Activated CD4-positive, alpha-beta T cell treated with anti-CD3 and anti-CD28 coated beads, Interleukin-2, amount 10 ng/mL, durations not matched to agents 7 days and 5 days (primary cell): Measurements from ENCODE around the gene SGO2. TPM values are rescaled to one million over a fixed set of nuclear protein-coding genes. Genes with fewer than 3 reads are reported as not detected.
"Not testable (repeated sequence)": the region's sequence is repeated elsewhere in the genome, so short reads cannot be mapped to it uniquely, and the experiment has no call there.

Experiments used
- CTCF ChIA-PET: fragments of 350-600 bp; sonication (Branson Sonifier 250); formaldehyde crosslinking; loops from one replicate; lab custom pipeline; 2021; ENCODE audit warnings: antibody characterized with exemption; lab: Charles Lee
- POLR2A ChIA-PET: fragments of 350-600 bp; sonication (Branson Sonifier 250); formaldehyde crosslinking; loops from one replicate; lab custom pipeline; 2021; ENCODE audit warnings: antibody characterized with exemption; lab: Charles Lee
- DNase-seq: peaks from one replicate; pipeline ENCODE4 v3.0.0-alpha.2; 2020
- H3K27ac Mint-ChIP-seq: one replicate; pipeline ENCODE4 v1.8.0; 2021; ENCODE audit warnings: mild to moderate bottlenecking, moderate library complexity, mixed read lengths
- H3K27me3 Mint-ChIP-seq: one replicate; pipeline ENCODE4 v1.8.0; 2021; ENCODE audit warnings: mixed read lengths
- H3K36me3 Mint-ChIP-seq: one replicate; pipeline ENCODE4 v1.8.0; 2021; ENCODE audit warnings: low read depth, mixed read lengths
- H3K4me1 Mint-ChIP-seq: one replicate; pipeline ENCODE4 v1.8.0; 2021; ENCODE audit warnings: mixed read lengths
- H3K4me3 Mint-ChIP-seq: one replicate; pipeline ENCODE4 v1.8.0; 2021; ENCODE audit warnings: mild to moderate bottlenecking, moderate library complexity, mixed read lengths
- H3K9me3 Mint-ChIP-seq: one replicate; pipeline ENCODE4 v1.8.0; 2021; ENCODE audit warnings: mixed read lengths
- total RNA-seq, 2 experiments: library from RNA; stranded (reverse); gene quantifications; one replicate each; pipeline ENCODE4 v1.2.3, GENCODE V29; 2021

The SGO2 gene
- total RNA-seq, 2 experiments from 2014 or later: 47.7 to 55.2 TPM

GRCh38 chr2:200617156-200618053, 91.4 kb downstream of the SGO2 start:
- Mint-ChIP-seq H3K9me3 (no peaks in the 10 kb centered on the region), H3K27ac (no peak overlapping the region), H3K4me3 (no peak overlapping the region), H3K36me3 (no peaks in the 10 kb centered on the region), H3K27me3 (peaks cover 1% of the 10 kb centered on the region), H3K4me1 (peaks cover 16% of the 10 kb centered on the region)
- POLR2A ChIA-PET: no interaction called here
- CTCF ChIA-PET: interaction anchor here (0.6 to 1.5 kb wide), 4 partner anchors 9 to 183 kb away, joined by 3 to 4 read pairs (median 4); no protein-coding TSS in a partner anchor
- DNase-seq: no peak

GRCh38 chr2:200618054-200618419, 92.0 kb downstream of the SGO2 start:
- H3K27me3 Mint-ChIP-seq: peaks cover 1% of the 10 kb centered on the region

DNA sequence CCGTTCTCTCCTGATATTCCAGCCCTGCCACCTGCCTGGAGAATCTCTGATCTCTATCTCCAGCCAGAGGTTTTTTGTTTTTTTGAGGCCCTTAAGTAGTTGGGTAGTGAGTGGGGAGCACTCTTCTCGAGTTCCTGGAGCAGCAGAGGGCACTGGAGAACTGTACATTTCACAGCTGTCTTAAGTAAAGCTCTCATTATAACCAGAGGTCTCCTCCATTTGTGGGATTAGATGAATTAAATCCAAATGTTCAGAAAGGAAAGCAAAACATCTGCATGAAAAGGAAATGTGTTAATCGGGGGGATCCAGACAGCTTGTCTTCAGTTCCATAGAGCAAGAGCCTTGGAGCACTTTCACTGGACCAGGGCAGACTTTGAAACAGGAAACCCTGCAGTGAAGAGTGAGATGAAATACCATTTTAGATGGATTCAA, 92.6 kb downstream of the SGO2 start:
- no peak overlapping the region for H3K27ac Mint-ChIP-seq
- POLR2A ChIA-PET: no interaction called here
- peaks cover 1% of the 10 kb centered on the region for H3K27me3 Mint-ChIP-seq
- H3K9me3 Mint-ChIP-seq: no peaks in the 10 kb centered on the region
- peaks cover 16% of the 10 kb centered on the region for H3K4me1 Mint-ChIP-seq
- no peak overlapping the region for H3K4me3 Mint-ChIP-seq
- CTCF ChIA-PET: interaction anchor here (1.0 to 1.5 kb wide), 2 partner anchors 10 to 15 kb away, joined by 4 to 5 read pairs; no protein-coding TSS in a partner anchor
- DNase-seq: no peak
- H3K36me3 Mint-ChIP-seq: no peaks in the 10 kb centered on the region

More at GRCh38 chr2:200618054-200618419, 92.0 kb downstream of the SGO2 start:
- H3K36me3 Mint-ChIP-seq: no peaks in the 10 kb centered on the region
- no peak overlapping the region for H3K4me3 Mint-ChIP-seq
- H3K4me1 Mint-ChIP-seq: peaks cover 16% of the 10 kb centered on the region
- no peak for DNase-seq
- POLR2A ChIA-PET: no interaction called here
- H3K27ac Mint-ChIP-seq: no peak overlapping the region
- CTCF ChIA-PET: interaction anchor here (0.6 to 1.5 kb wide), 2 partner anchors 14 to 104 kb away, joined by 4 read pairs; no protein-coding TSS in a partner anchor
- H3K9me3 Mint-ChIP-seq: no peaks in the 10 kb centered on the region

DNA sequence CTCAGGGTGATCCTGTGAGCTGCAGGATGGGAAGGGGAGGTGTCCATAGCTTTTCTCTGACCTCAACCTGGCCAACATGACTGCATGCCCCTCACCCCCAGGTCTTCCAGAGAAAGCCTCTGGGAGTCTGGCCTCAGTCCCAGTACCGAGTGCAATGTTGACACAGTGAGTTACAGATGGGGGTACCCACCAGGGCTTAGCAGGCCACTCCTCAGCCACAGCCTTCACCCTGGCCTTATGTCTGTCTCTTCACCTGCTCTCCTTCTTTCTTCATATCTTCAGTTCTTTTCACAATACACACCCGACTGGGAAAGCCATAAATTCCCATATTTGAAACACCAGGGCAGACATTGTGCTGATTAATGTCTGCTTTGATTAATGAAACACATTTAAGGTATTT, 93.3 kb downstream of the SGO2 start:
- Mint-ChIP-seq H3K4me1 (peaks cover 16% of the 10 kb centered on the region), H3K9me3 (no peaks in the 10 kb centered on the region), H3K36me3 (no peaks in the 10 kb centered on the region), H3K27ac (no peak overlapping the region), H3K27me3 (peaks cover 1% of the 10 kb centered on the region), H3K4me3 (no peak overlapping the region)
- POLR2A ChIA-PET: no interaction called here
- CTCF ChIA-PET: interaction anchor here (1.0 kb wide), 1 partner anchor 10 kb away, joined by 5 read pairs; no protein-coding TSS in a partner anchor
- DNase-seq: no peak

GRCh38 chr2:200620606-200621390, 94.8 kb downstream of the SGO2 start:
- Mint-ChIP-seq H3K9me3 (no peaks in the 10 kb centered on the region), H3K4me1 (peaks cover 16% of the 10 kb centered on the region), H3K4me3 (no peak overlapping the region), H3K36me3 (no peaks in the 10 kb centered on the region), H3K27me3 (peaks cover 1% of the 10 kb centered on the region), H3K27ac (no peak overlapping the region)
- ChIA-PET CTCF (interaction anchor here (0.7 kb wide), 1 partner anchor 18 kb away, joined by 3 read pairs; no protein-coding TSS in a partner anchor), POLR2A (no interaction called here)
- no peak for DNase-seq

DNA sequence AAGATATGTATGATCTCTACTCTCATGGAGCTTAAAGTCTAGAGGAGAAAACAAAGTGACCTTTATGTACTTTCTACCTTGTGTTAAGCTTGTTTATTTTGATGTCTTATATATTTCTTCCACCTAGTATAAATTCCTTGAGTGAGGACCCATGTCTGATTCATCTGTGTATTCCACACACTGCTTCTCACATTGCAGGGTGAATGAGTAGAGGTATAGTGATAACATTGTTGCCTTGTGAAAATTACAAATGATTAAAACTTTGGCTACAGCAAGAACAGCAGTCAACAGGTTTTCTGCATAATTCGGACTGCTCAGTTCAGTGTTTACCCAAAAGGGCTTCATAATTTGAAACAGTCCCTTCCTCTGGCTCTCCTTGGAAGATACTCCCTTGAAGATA, 96.1 kb downstream of the SGO2 start:
- no peak for DNase-seq
- H3K36me3 Mint-ChIP-seq: no peaks in the 10 kb centered on the region
- peaks cover 1% of the 10 kb centered on the region for H3K27me3 Mint-ChIP-seq
- no peak overlapping the region for H3K27ac Mint-ChIP-seq
- POLR2A ChIA-PET: no interaction called here
- peaks cover 13% of the 10 kb centered on the region for H3K4me1 Mint-ChIP-seq
- CTCF ChIA-PET: no interaction called here
- H3K9me3 Mint-ChIP-seq: no peaks in the 10 kb centered on the region
- H3K4me3 Mint-ChIP-seq: no peak overlapping the region

- DNase-seq: no peak
- Mint-ChIP-seq H3K4me1 (no peaks in the 10 kb centered on the region), H3K36me3 (no peaks in the 10 kb centered on the region), H3K27ac (no peak overlapping the region), H3K9me3 (no peaks in the 10 kb centered on the region), H3K4me3 (no peak overlapping the region), H3K27me3 (peaks cover 2% of the 10 kb centered on the region)
- CTCF ChIA-PET: interaction anchor here (1.0 kb wide), 1 partner anchor 10 kb away, joined by 3 read pairs; no protein-coding TSS in a partner anchor
- POLR2A ChIA-PET: no interaction called here
Measured at GRCh38 chr2:200624026-200624425, 98.0 kb downstream of the SGO2 start.

GRCh38 chr2:200624658-200625057, 98.7 kb downstream of the SGO2 start:
- DNase-seq: no peak
- H3K27me3 Mint-ChIP-seq: peaks cover 3% of the 10 kb centered on the region
- POLR2A ChIA-PET: no interaction called here
- CTCF ChIA-PET: no interaction called here
- H3K4me1 Mint-ChIP-seq: no peaks in the 10 kb centered on the region
- H3K27ac Mint-ChIP-seq: no peak overlapping the region
- no peaks in the 10 kb centered on the region for H3K36me3 Mint-ChIP-seq
- no peak overlapping the region for H3K4me3 Mint-ChIP-seq
- no peaks in the 10 kb centered on the region for H3K9me3 Mint-ChIP-seq

- Mint-ChIP-seq H3K4me1 (no peaks in the 10 kb centered on the region), H3K36me3 (no peaks in the 10 kb centered on the region), H3K27me3 (peaks cover 5% of the 10 kb centered on the region), H3K27ac (no peak overlapping the region), H3K4me3 (no peak overlapping the region), H3K9me3 (no peaks in the 10 kb centered on the region)
- no peak for DNase-seq
- CTCF ChIA-PET: no interaction called here
- POLR2A ChIA-PET: no interaction called here
Measured at GRCh38 chr2:200625282-200625681, 99.3 kb downstream of the SGO2 start.

- Mint-ChIP-seq H3K27me3 (peaks cover 5% of the 10 kb centered on the region), H3K4me3 (no peak overlapping the region), H3K36me3 (no peaks in the 10 kb centered on the region), H3K27ac (no peak overlapping the region), H3K9me3 (no peaks in the 10 kb centered on the region), H3K4me1 (no peaks in the 10 kb centered on the region)
- ChIA-PET POLR2A (no interaction called here), CTCF (interaction anchor here (0.6 to 0.7 kb wide), 2 partner anchors 8 to 593 kb away, joined by 4 read pairs; no protein-coding TSS in a partner anchor)
- no peak for DNase-seq
Measured at GRCh38 chr2:200625958-200626363, 100.0 kb downstream of the SGO2 start.

DNA sequence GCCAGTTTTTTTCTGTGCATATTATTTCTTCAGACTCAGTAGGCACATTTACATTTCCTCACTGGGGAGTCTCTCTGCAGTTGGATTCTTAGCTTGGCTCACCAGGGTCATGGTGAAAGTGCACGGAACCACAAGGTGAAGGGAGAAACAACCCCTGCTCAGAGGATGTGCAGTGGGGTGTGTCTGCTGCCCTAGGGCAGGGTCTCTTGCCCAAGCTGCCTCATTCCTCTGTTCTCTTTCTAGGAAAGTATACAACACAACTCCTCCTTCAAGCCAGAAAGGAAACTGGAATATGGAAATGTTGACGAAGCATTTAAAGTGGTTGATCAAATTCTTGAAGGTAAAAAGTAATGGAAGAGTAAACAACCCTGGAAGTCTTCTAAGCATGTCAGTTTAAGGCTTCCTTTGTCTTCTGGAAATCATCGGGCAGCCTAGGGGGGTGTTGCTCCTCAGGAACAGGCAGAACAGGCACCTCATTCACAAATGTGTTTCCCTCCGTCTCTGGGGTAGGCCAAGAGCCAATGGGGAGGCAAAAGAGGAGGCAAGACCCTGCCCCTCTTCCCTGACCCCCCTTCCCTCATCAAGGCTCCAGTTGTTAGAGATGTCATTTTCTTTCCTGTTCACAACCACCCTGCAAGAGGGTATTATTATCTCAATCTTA, 101.2 kb downstream of the SGO2 start:
- POLR2A ChIA-PET: no interaction called here
- H3K4me3 Mint-ChIP-seq: no peak overlapping the region
- H3K9me3 Mint-ChIP-seq: no peaks in the 10 kb centered on the region
- CTCF ChIA-PET: no interaction called here
- no peaks in the 10 kb centered on the region for H3K36me3 Mint-ChIP-seq
- H3K27me3 Mint-ChIP-seq: peaks cover 7% of the 10 kb centered on the region
- H3K27ac Mint-ChIP-seq: no peak overlapping the region
- H3K4me1 Mint-ChIP-seq: no peaks in the 10 kb centered on the region
- DNase-seq: no peak

DNA sequence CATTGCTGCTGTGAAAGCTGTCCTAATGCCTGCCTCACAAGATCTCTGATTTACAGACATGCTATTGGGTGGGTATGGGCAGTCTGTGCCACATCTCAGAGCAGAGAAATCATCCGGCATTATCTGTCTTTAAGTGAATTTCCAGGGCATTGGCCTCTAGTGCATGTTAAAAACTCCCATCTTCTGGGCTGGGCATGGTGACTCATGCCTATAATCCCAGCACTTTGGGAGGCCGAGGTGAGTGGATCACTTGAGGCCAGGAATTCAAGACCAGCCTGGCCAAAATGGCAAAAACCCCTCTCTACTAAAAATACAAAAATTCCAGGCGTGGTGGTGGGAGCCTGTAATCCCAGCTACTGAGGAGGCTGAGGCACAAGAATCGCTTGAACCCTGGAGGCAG, 102.5 kb downstream of the SGO2 start:
- H3K4me3 Mint-ChIP-seq, H3K27ac Mint-ChIP-seq, H3K9me3 Mint-ChIP-seq, H3K4me1 Mint-ChIP-seq, H3K36me3 Mint-ChIP-seq, DNase-seq, POLR2A ChIA-PET: not testable (repeated sequence)
- CTCF ChIA-PET: interaction anchor here (1.1 kb wide), 1 partner anchor 9 kb away, joined by 5 read pairs; no protein-coding TSS in a partner anchor
- H3K27me3 Mint-ChIP-seq: peaks cover 17% of the 10 kb centered on the region
